ENCODE data around the gene SHB. TPM values are rescaled to one million over a fixed set of nuclear protein-coding genes. Genes with fewer than 3 reads are reported as not detected.
"Not testable (repeated sequence)": the region's sequence is repeated elsewhere in the genome, so short reads cannot be mapped to it uniquely, and the experiment has no call there.

The SHB gene
- polyA plus RNA-seq, 4 donors = 8.9 to 22.2 (median 14.0) TPM

GRCh38 chr9:37903647-37904444 is 165.2 kb downstream of the SHB start, which contains the start of gene SLC25A51:
Gene SLC25A51 (minus strand): TSS chr9:37904127. CDS start chr9:37888550, 15,577 bp downstream.
- WGBS, 3 donors = 0 to 1% (median 1%) methylated on average over 61 to 84 of the region's 84 CpGs
- Histone ChIP-seq H3K4me1 (ENCODE audit: control insufficient read depth in 3 of 3, insufficient read depth in 2 of 3, low read depth in 1 of 3, low read length in 2 of 3) (peaks cover 0 to 25% (median 8%) of the 10 kb centered on the region in 3 donors), H3K9me3 (ENCODE audit: control insufficient read depth in 2 of 2, insufficient read depth in 1 of 2, low read depth in 1 of 2, low read length in 1 of 2) (no peaks in the 10 kb centered on the region), H3K27me3 (ENCODE audit: control insufficient read depth in 3 of 3, insufficient read depth in 3 of 3, low read length in 3 of 3) (no peaks in the 10 kb centered on the region), H3K36me3 (ENCODE audit: control insufficient read depth in 3 of 3, insufficient read depth in 2 of 3, low read depth in 1 of 3, low read length in 3 of 3) (peaks cover 0 to 15% (median 3%) of the 10 kb centered on the region in 3 donors), H3K27ac (ENCODE audit: low read depth in 1 of 3, low read length in 2 of 3) (peak within 1 kb of the TSS; percentile 80 to 92 (median 81)), H3K4me3 (ENCODE audit: low read depth in 1 of 3, low read length in 3 of 3) (peak within 1 kb of the TSS; percentile 54 to 92 (median 77))
- no peak for FAIRE-seq
- DNase-seq = peak; percentile 93 to 98

GRCh38 chr9:37902796-37903646 is 166.0 kb downstream of the SHB start:
- WGBS, 3 donors = 1 to 5% (median 3%) methylated on average over 17 of the region's 17 CpGs
- DNase-seq = peak; percentile 84 to 91
- Histone ChIP-seq H3K9me3 (ENCODE audit: control insufficient read depth in 2 of 2, insufficient read depth in 1 of 2, low read depth in 1 of 2, low read length in 1 of 2) (no peaks in the 10 kb centered on the region), H3K36me3 (ENCODE audit: control insufficient read depth in 3 of 3, insufficient read depth in 2 of 3, low read depth in 1 of 3, low read length in 3 of 3) (peaks cover 0 to 18% (median 3%) of the 10 kb centered on the region in 3 donors), H3K27ac (ENCODE audit: low read depth in 1 of 3, low read length in 2 of 3) (peak overlapping the region; percentile 80 to 92 (median 81)), H3K4me1 (ENCODE audit: control insufficient read depth in 3 of 3, insufficient read depth in 2 of 3, low read depth in 1 of 3, low read length in 2 of 3) (peaks cover 0 to 25% (median 8%) of the 10 kb centered on the region in 3 donors), H3K4me3 (ENCODE audit: low read depth in 1 of 3, low read length in 3 of 3) (peak overlapping the region; percentile 54 to 92 (median 77)), H3K27me3 (ENCODE audit: control insufficient read depth in 3 of 3, insufficient read depth in 3 of 3, low read length in 3 of 3) (no peaks in the 10 kb centered on the region)
- no peak for FAIRE-seq

GRCh38 chr9:37902131-37902530 is 166.9 kb downstream of the SHB start:
- DNase-seq = no peak
- H3K36me3 ChIP-seq (ENCODE audit: control insufficient read depth in 3 of 3, insufficient read depth in 2 of 3, low read depth in 1 of 3, low read length in 3 of 3) = peaks cover 2 to 19% (median 3%) of the 10 kb centered on the region in 3 donors
- H3K4me3 ChIP-seq (ENCODE audit: low read depth in 1 of 3, low read length in 3 of 3) = no peak overlapping the region
- no peaks in the 10 kb centered on the region for H3K27me3 ChIP-seq (ENCODE audit: control insufficient read depth in 3 of 3, insufficient read depth in 3 of 3, low read length in 3 of 3)
- FAIRE-seq = no peak
- H3K4me1 ChIP-seq (ENCODE audit: control insufficient read depth in 3 of 3, insufficient read depth in 2 of 3, low read depth in 1 of 3, low read length in 2 of 3) = peaks cover 0 to 25% (median 8%) of the 10 kb centered on the region in 3 donors
- H3K9me3 ChIP-seq (ENCODE audit: control insufficient read depth in 2 of 2, insufficient read depth in 1 of 2, low read depth in 1 of 2, low read length in 1 of 2) = no peaks in the 10 kb centered on the region
- H3K27ac ChIP-seq (ENCODE audit: low read depth in 1 of 3, low read length in 2 of 3) = peak overlapping the region in 1 of 3 donors; percentile 92

GRCh38 chr9:37899041-37899440 is 170.0 kb downstream of the SHB start:
- peaks cover 4 to 38% (median 10%) of the 10 kb centered on the region in 3 donors for H3K36me3 ChIP-seq (ENCODE audit: control insufficient read depth in 3 of 3, insufficient read depth in 2 of 3, low read depth in 1 of 3, low read length in 3 of 3)
- WGBS, 3 donors = 69 to 87% (median 80%) methylated on average over 2 of the region's 2 CpGs
- no peak for FAIRE-seq

GRCh38 chr9:37897665-37898064 is 171.4 kb downstream of the SHB start:
- H3K4me1 ChIP-seq (ENCODE audit: control insufficient read depth in 3 of 3, insufficient read depth in 2 of 3, low read depth in 1 of 3, low read length in 2 of 3) = peaks cover 0 to 8% (median 0%) of the 10 kb centered on the region in 3 donors
- FAIRE-seq = no peak
- peak in 1 of 2 donors; percentile 12 for DNase-seq
- no peaks in the 10 kb centered on the region for H3K9me3 ChIP-seq (ENCODE audit: control insufficient read depth in 2 of 2, insufficient read depth in 1 of 2, low read depth in 1 of 2, low read length in 1 of 2)
- WGBS, 3 donors = 21 to 41% (median 40%) methylated on average over 2 of the region's 2 CpGs
- H3K27me3 ChIP-seq (ENCODE audit: control insufficient read depth in 3 of 3, insufficient read depth in 3 of 3, low read length in 3 of 3) = no peaks in the 10 kb centered on the region
- H3K36me3 ChIP-seq (ENCODE audit: control insufficient read depth in 3 of 3, insufficient read depth in 2 of 3, low read depth in 1 of 3, low read length in 3 of 3) = peaks cover 11 to 44% (median 14%) of the 10 kb centered on the region in 3 donors
- H3K4me3 ChIP-seq (ENCODE audit: low read depth in 1 of 3, low read length in 3 of 3) = no peak overlapping the region
- no peak overlapping the region for H3K27ac ChIP-seq (ENCODE audit: low read depth in 1 of 3, low read length in 2 of 3)

More at GRCh38 chr9:37899041-37899440, 170.0 kb downstream of the SHB start:
- peaks cover 0 to 13% (median 4%) of the 10 kb centered on the region in 3 donors for H3K4me1 ChIP-seq (ENCODE audit: control insufficient read depth in 3 of 3, insufficient read depth in 2 of 3, low read depth in 1 of 3, low read length in 2 of 3)
- H3K4me3 ChIP-seq (ENCODE audit: low read depth in 1 of 3, low read length in 3 of 3) = no peak overlapping the region
- H3K27me3 ChIP-seq (ENCODE audit: control insufficient read depth in 3 of 3, insufficient read depth in 3 of 3, low read length in 3 of 3) = no peaks in the 10 kb centered on the region
- no peaks in the 10 kb centered on the region for H3K9me3 ChIP-seq (ENCODE audit: control insufficient read depth in 2 of 2, insufficient read depth in 1 of 2, low read depth in 1 of 2, low read length in 1 of 2)
- H3K27ac ChIP-seq (ENCODE audit: low read depth in 1 of 3, low read length in 2 of 3) = no peak overlapping the region
- DNase-seq = no peak

DNA sequence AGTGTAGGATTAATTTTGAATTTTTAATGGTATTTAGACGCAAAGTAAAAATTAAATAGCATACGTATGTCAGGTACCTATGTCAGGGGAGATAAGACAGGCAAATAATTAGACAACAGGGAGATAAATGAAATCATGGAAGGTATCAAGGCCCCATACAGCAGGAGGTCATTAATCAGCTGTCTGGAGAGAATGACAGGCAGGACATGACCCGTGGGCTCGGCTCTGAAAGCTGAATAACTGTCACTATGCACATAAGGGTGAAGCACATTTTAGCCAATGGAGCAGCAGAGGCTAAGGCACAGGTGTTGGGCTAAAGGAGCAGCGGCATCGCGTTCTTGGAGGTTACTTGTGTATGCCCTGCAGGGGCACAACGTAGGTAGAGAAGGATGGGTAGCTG is 177.0 kb downstream of the SHB start:
- no peak for FAIRE-seq
- Histone ChIP-seq H3K4me3 (ENCODE audit: low read depth in 1 of 3, low read length in 3 of 3) (no peak overlapping the region), H3K36me3 (ENCODE audit: control insufficient read depth in 3 of 3, insufficient read depth in 2 of 3, low read depth in 1 of 3, low read length in 3 of 3) (peaks cover 12 to 41% (median 17%) of the 10 kb centered on the region in 3 donors), H3K9me3 (ENCODE audit: control insufficient read depth in 2 of 2, insufficient read depth in 1 of 2, low read depth in 1 of 2, low read length in 1 of 2) (no peaks in the 10 kb centered on the region), H3K4me1 (ENCODE audit: control insufficient read depth in 3 of 3, insufficient read depth in 2 of 3, low read depth in 1 of 3, low read length in 2 of 3) (no peaks in the 10 kb centered on the region), H3K27me3 (ENCODE audit: control insufficient read depth in 3 of 3, insufficient read depth in 3 of 3, low read length in 3 of 3) (no peaks in the 10 kb centered on the region), H3K27ac (ENCODE audit: low read depth in 1 of 3, low read length in 2 of 3) (no peak overlapping the region)
- DNase-seq = no peak
- WGBS, 3 donors = 85 to 91% (median 88%) methylated on average over 8 of the region's 8 CpGs

GRCh38 chr9:37891042-37891441 is 178.0 kb downstream of the SHB start:
- H3K4me1 ChIP-seq (ENCODE audit: control insufficient read depth in 3 of 3, insufficient read depth in 2 of 3, low read depth in 1 of 3, low read length in 2 of 3); H3K27ac ChIP-seq (ENCODE audit: low read depth in 1 of 3, low read length in 2 of 3); H3K9me3 ChIP-seq (ENCODE audit: control insufficient read depth in 2 of 2, insufficient read depth in 1 of 2, low read depth in 1 of 2, low read length in 1 of 2); FAIRE-seq; H3K27me3 ChIP-seq (ENCODE audit: control insufficient read depth in 3 of 3, insufficient read depth in 3 of 3, low read length in 3 of 3); DNase-seq; H3K4me3 ChIP-seq (ENCODE audit: low read depth in 1 of 3, low read length in 3 of 3): not testable (repeated sequence)
- WGBS, 3 donors = 95 to 99% (median 97%) methylated on average over 13 to 15 of the region's 17 CpGs
- H3K36me3 ChIP-seq (ENCODE audit: control insufficient read depth in 3 of 3, insufficient read depth in 2 of 3, low read depth in 1 of 3, low read length in 3 of 3) = peaks cover 12 to 39% (median 17%) of the 10 kb centered on the region in 3 donors

DNA sequence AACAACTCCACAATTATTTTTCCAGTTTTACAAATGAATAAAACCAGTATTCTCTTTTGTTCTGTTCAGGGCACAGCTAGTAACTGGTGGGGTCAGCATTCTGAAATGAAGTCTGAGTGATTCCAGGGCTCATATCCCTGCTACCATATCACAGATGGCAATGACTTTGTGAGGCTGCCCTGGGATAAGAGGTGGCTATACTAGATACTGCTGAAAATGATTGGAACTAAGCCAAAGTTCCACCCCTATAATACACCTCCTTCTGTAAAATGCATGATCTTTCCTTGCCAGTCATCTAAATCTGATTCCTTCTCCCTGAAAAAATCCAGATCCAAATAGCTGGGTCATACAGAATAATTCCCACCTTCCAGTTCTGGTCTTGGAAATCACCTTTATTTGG is 179.5 kb downstream of the SHB start:
- no peak overlapping the region for H3K27ac ChIP-seq (ENCODE audit: low read depth in 1 of 3, low read length in 2 of 3)
- H3K4me1 ChIP-seq (ENCODE audit: control insufficient read depth in 3 of 3, insufficient read depth in 2 of 3, low read depth in 1 of 3, low read length in 2 of 3) = no peaks in the 10 kb centered on the region
- no peak overlapping the region for H3K4me3 ChIP-seq (ENCODE audit: low read depth in 1 of 3, low read length in 3 of 3)
- H3K27me3 ChIP-seq (ENCODE audit: control insufficient read depth in 3 of 3, insufficient read depth in 3 of 3, low read length in 3 of 3) = no peaks in the 10 kb centered on the region
- no peaks in the 10 kb centered on the region for H3K9me3 ChIP-seq (ENCODE audit: control insufficient read depth in 2 of 2, insufficient read depth in 1 of 2, low read depth in 1 of 2, low read length in 1 of 2)
- FAIRE-seq (no peak), DNase-seq (no peak)
- H3K36me3 ChIP-seq (ENCODE audit: control insufficient read depth in 3 of 3, insufficient read depth in 2 of 3, low read depth in 1 of 3, low read length in 3 of 3) = peaks cover 4 to 36% (median 16%) of the 10 kb centered on the region in 3 donors
